Peyer's patch (tissue), 4 donors: ENCODE results near the gene ZMIZ1. TPM values are rescaled to one million over a fixed set of nuclear protein-coding genes. Genes with fewer than 3 reads are reported as not detected.

Experiments
- DNase-seq, 3 donors: peaks; one replicate each; pipeline ENCODE4 v3.0.0-alpha.2; 2017 to 2019
- H3K27ac ChIP-seq, 4 donors: fragments of 200-600 bp; sonication (generic); one replicate each; pipeline ENCODE4 v1.5.1; 2016 to 2019
- H3K27me3 ChIP-seq, 2 donors: fragments of 200-600 bp; sonication (generic); one replicate each; pipeline ENCODE4 v1.5.1; 2019
- H3K36me3 ChIP-seq, 3 donors: fragments of 200-600 bp; sonication (generic); one replicate each; pipeline ENCODE4 v1.5.1; 2016 to 2019
- H3K4me1 ChIP-seq, 4 donors: fragments of 200-600 bp; sonication (generic); one replicate each; pipeline ENCODE4 v1.5.1; 2016 to 2019
- H3K4me3 ChIP-seq, 4 donors: fragments of 200-600 bp; sonication (generic); 1 replicate in 3 of 4; 2 replicates in 1 of 4; pipeline ENCODE4 v1.5.1; 2016 to 2019; ENCODE audit warnings: mild to moderate bottlenecking in 1 of 4
- H3K9me3 ChIP-seq, 4 donors: fragments of 200-600 bp; sonication (generic); one replicate each; pipeline ENCODE4 v1.5.1; 2016 to 2019; ENCODE audit warnings: mild to moderate bottlenecking in 1 of 4
- POLR2A ChIP-seq, 2 donors: fragments of 450-650 bp; IDR thresholded peaks; one replicate each; pipeline ENCODE4 v1.5.1; 2017; ENCODE audit warnings: antibody characterized with exemption in 2 of 2, mild to moderate bottlenecking in 2 of 2, moderate library complexity in 2 of 2
- total RNA-seq, 4 donors: library from RNA; depleted of rRNA; stranded (reverse); fragments of >200 nt; gene quantifications; one replicate each; pipeline ENCODE4 v1.1.0, GENCODE V29; 2016
- TF ChIP-seq, protein P1 (sequence below), 6 experiments: fragments of 450-650 bp in 4 of 6; fragments of 200-600 bp in 2 of 6; sonication (generic) in 1 of 6; IDR thresholded peaks; one replicate each; pipeline ENCODE4 v1.5.1; 2017 to 2019; ENCODE audit warnings: antibody characterized with exemption in 6 of 6, mild to moderate bottlenecking in 3 of 6, moderate library complexity in 1 of 6

ZMIZ1 gene
- total RNA-seq, 4 donors from 2014 or later: 40.4 to 86.7 (median 73.2) TPM

DNA sequence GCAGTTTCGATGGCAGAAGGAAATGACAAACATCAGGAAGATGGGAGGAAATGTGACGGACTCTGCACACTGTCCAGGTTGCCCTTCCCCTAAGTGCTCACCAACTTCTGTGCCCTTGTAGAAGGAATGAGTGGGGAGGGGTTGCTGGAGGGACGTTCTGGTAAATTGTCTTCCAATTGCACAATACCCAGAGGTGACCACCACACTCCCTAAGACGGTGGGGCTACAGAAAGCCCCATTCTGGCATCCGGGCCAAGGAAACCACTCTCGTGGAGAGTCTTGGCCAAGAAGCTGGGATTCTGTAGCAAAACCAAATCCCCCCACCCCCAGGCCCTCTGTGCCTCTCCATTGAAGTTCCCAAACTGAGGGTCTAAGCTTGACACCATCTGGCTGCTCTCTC is 37.1 kb downstream of the ZMIZ1 start:
- H3K4me3 ChIP-seq: no peak overlapping the region

GRCh38 chr10:79106256-79107050 is 37.7 kb downstream of the ZMIZ1 start:
- DNase-seq: no peak
- peaks cover 0 to 8% (median 0%) of the 10 kb centered on the region in 3 donors for H3K36me3 ChIP-seq
- H3K9me3 ChIP-seq: no peaks in the 10 kb centered on the region
- H3K27me3 ChIP-seq: no peaks in the 10 kb centered on the region
- H3K27ac ChIP-seq: no peak overlapping the region
- H3K4me3 ChIP-seq: no peak overlapping the region
- no peak for TF ChIP-seq POLR2A (IDR thresholded peaks at IDR 0.05)
- TF ChIP-seq, protein P1, sequence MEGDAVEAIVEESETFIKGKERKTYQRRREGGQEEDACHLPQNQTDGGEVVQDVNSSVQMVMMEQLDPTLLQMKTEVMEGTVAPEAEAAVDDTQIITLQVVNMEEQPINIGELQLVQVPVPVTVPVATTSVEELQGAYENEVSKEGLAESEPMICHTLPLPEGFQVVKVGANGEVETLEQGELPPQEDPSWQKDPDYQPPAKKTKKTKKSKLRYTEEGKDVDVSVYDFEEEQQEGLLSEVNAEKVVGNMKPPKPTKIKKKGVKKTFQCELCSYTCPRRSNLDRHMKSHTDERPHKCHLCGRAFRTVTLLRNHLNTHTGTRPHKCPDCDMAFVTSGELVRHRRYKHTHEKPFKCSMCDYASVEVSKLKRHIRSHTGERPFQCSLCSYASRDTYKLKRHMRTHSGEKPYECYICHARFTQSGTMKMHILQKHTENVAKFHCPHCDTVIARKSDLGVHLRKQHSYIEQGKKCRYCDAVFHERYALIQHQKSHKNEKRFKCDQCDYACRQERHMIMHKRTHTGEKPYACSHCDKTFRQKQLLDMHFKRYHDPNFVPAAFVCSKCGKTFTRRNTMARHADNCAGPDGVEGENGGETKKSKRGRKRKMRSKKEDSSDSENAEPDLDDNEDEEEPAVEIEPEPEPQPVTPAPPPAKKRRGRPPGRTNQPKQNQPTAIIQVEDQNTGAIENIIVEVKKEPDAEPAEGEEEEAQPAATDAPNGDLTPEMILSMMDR (IDR thresholded peaks at IDR 0.05): no peak
- H3K4me1 ChIP-seq: peaks cover 7 to 62% (median 9%) of the 10 kb centered on the region in 4 donors

More for the DNA sequence above, 37.1 kb downstream of the ZMIZ1 start:
- H3K36me3 ChIP-seq: peaks cover 0 to 5% (median 0%) of the 10 kb centered on the region in 3 donors
- H3K27ac ChIP-seq: no peak overlapping the region
- no peaks in the 10 kb centered on the region for H3K27me3 ChIP-seq
- no peak for DNase-seq
- peaks cover 8 to 67% (median 10%) of the 10 kb centered on the region in 4 donors for H3K4me1 ChIP-seq
- no peak for TF ChIP-seq POLR2A (IDR thresholded peaks at IDR 0.05)
- TF ChIP-seq, protein P1 (IDR thresholded peaks at IDR 0.05): no peak
- no peaks in the 10 kb centered on the region for H3K9me3 ChIP-seq

DNA sequence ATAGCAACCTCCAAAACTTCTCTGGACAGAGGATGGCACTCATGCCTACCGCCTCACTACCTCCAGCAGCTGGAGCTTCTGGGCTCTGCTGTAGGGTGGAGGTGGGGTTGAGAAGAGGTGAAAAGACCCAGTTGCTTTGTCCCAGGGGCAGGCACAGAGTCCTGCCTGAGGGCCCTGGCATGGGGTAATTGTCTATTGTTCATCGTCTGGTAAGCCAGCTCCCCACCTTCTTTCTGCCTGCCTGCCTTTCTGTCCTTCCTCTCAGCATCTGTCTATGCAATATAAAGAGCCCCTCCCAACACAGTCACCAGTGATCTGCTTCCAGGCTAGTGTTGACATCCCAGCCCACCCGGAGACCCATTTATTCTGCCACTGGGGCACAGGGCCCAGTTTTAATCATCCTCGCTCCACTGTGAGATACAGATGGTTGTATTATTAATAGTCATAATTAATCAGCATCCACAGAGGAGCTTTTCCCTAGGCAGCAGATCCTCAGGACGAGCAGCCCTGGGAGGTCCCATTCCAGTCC is 39.0 kb downstream of the ZMIZ1 start:
- peaks cover 0 to 8% (median 0%) of the 10 kb centered on the region in 3 donors for H3K36me3 ChIP-seq
- no peak for DNase-seq
- peak overlapping the region in 2 of 4 donors; percentile 1 to 9 for H3K27ac ChIP-seq
- no peaks in the 10 kb centered on the region for H3K9me3 ChIP-seq
- no peak overlapping the region for H3K4me3 ChIP-seq
- H3K27me3 ChIP-seq: no peaks in the 10 kb centered on the region
- H3K4me1 ChIP-seq: peaks cover 0 to 62% (median 0%) of the 10 kb centered on the region in 4 donors
- TF ChIP-seq, protein P1 (IDR thresholded peaks at IDR 0.05): no peak
- TF ChIP-seq POLR2A (IDR thresholded peaks at IDR 0.05): no peak

DNA sequence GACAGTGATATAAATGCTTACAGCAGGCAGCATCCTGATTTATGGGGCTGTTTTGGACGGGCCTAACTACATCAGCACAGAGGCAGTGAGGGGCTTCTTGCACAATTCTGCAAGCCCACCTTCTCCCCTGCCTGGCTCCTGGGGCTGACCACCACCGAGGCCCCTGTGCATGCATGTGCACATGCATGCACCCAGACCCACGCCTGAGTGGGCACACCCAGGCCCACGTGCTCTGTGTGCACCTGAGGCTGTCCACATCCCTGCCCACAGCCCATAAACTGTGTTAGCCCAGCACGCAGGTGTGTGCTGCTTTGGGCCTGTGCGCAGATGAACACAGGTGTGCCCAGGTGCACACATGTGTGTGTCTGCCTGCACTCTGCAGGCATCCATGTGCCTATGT is 40.0 kb downstream of the ZMIZ1 start:
- Histone ChIP-seq H3K27me3 (no peaks in the 10 kb centered on the region), H3K9me3 (no peaks in the 10 kb centered on the region), H3K27ac (no peak overlapping the region), H3K36me3 (peaks cover 0 to 8% (median 0%) of the 10 kb centered on the region in 3 donors), H3K4me3 (no peak overlapping the region), H3K4me1 (peaks cover 0 to 62% (median 0%) of the 10 kb centered on the region in 4 donors)
- DNase-seq: no peak
- TF ChIP-seq POLR2A (IDR thresholded peaks at IDR 0.05): no peak
- TF ChIP-seq, protein P1 (IDR thresholded peaks at IDR 0.05): no peak

GRCh38 chr10:79111427-79111826 is 42.7 kb downstream of the ZMIZ1 start:
- H3K27ac ChIP-seq: peak overlapping the region in 1 of 4 donors; percentile 67
- H3K36me3 ChIP-seq: peaks cover 0 to 8% (median 0%) of the 10 kb centered on the region in 3 donors
- H3K4me3 ChIP-seq: no peak overlapping the region
- no peaks in the 10 kb centered on the region for H3K9me3 ChIP-seq
- no peaks in the 10 kb centered on the region for H3K27me3 ChIP-seq
- TF ChIP-seq, protein P1 (IDR thresholded peaks at IDR 0.05): no peak
- DNase-seq: no peak
- peaks cover 0 to 62% (median 0%) of the 10 kb centered on the region in 4 donors for H3K4me1 ChIP-seq
